Endothelial cell of umbilical vein (primary cell): ENCODE results near the gene BORCS6.

Experiments used
- CTCF ChIP-seq, 2 donors: IDR thresholded peaks; 1 replicate in 1 of 2; 2 replicates in 1 of 2; pipeline ENCODE4 v1.5.1; 2011; ENCODE audit warnings: low read length in 2 of 2, mild to moderate bottlenecking in 2 of 2, moderate library complexity in 2 of 2, control low read depth in 1 of 2, inconsistent platforms in 1 of 2, low read depth in 1 of 2; ENCODE audit not compliant: insufficient read depth in 1 of 2; ENCODE audit errors: extremely low read depth in 1 of 2
- EZH2 ChIP-seq: IDR thresholded peaks from 2 replicates; pipeline ENCODE4 v1.6.1; 2012; ENCODE audit warnings: borderline replicate concordance, low read depth, mild to moderate bottlenecking, moderate library complexity, low read length, inconsistent platforms; ENCODE audit not compliant: severe bottlenecking
- FOS ChIP-seq: IDR thresholded peaks from 2 replicates; pipeline ENCODE4 v1.6.1; 2011; ENCODE audit warnings: mild to moderate bottlenecking, low read length, moderate library complexity, borderline replicate concordance; ENCODE audit not compliant: insufficient read depth
- GATA2 ChIP-seq: IDR thresholded peaks from 2 replicates; pipeline ENCODE4 v1.7.0; 2011; ENCODE audit warnings: low read depth, mild to moderate bottlenecking, moderate library complexity, mixed read lengths, low read length; ENCODE audit not compliant: insufficient read length, insufficient read depth
- JUN ChIP-seq: IDR thresholded peaks from 2 replicates; pipeline ENCODE4 v1.6.1; 2011; ENCODE audit warnings: borderline replicate concordance, low read depth; ENCODE audit not compliant: insufficient read length, insufficient read depth
- MAX ChIP-seq: IDR thresholded peaks from 2 replicates; pipeline ENCODE4 v1.6.1; 2011; ENCODE audit not compliant: insufficient read depth, insufficient read length
- MYC ChIP-seq: IDR thresholded peaks from one replicate; pipeline ENCODE4 v1.6.1; 2011; ENCODE audit warnings: mild to moderate bottlenecking, low read depth, low read length
- POLR2A ChIP-seq: IDR thresholded peaks from 2 replicates; pipeline ENCODE4 v1.6.1; 2012; ENCODE audit warnings: low read depth, mild to moderate bottlenecking, control low read depth, low read length
- POLR2AphosphoS5 ChIP-seq: IDR thresholded peaks from 2 replicates; pipeline ENCODE4 v1.6.1; 2012; ENCODE audit warnings: low read depth, mild to moderate bottlenecking, control low read depth, low read length, moderate library complexity; ENCODE audit not compliant: insufficient read depth

- no peak for TF ChIP-seq CTCF (IDR thresholded peaks at IDR 0.05; ENCODE audit: extremely low read depth in 1 of 2, insufficient read depth in 1 of 2, low read depth in 1 of 2, low read length in 2 of 2)
- TF ChIP-seq POLR2A = no peak
- no peak for TF ChIP-seq EZH2
- no peak for TF ChIP-seq JUN
- no peak for TF ChIP-seq GATA2
- peak; percentile 65 for TF ChIP-seq POLR2AphosphoS5
- peak; percentile 69 for TF ChIP-seq MAX
- TF ChIP-seq MYC = no peak
- TF ChIP-seq FOS = no peak
Observed at GRCh38 chr17:8156246-8156992, 33.6 kb downstream of the BORCS6 start.
